ENCODE data around the gene SLC30A1.

DNA sequence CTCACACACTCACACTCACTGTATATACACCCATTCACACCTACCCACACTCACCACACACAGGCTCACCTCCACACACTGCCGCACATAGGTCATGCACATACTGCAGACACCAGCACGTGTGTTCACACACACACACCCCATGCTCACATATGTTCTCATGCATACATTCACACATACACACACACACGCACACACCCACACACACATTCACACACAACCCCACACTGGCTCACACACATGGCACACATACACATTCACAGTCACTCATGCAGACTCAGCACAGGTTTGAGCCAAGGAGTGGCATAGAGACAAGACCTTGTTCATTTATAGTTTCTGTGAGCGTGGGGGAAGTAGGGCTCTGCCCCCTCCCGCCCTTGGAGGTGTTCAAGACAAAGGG lies 41.1 kb upstream of the SLC30A1 start:
- TF ChIP-seq, protein P1, sequence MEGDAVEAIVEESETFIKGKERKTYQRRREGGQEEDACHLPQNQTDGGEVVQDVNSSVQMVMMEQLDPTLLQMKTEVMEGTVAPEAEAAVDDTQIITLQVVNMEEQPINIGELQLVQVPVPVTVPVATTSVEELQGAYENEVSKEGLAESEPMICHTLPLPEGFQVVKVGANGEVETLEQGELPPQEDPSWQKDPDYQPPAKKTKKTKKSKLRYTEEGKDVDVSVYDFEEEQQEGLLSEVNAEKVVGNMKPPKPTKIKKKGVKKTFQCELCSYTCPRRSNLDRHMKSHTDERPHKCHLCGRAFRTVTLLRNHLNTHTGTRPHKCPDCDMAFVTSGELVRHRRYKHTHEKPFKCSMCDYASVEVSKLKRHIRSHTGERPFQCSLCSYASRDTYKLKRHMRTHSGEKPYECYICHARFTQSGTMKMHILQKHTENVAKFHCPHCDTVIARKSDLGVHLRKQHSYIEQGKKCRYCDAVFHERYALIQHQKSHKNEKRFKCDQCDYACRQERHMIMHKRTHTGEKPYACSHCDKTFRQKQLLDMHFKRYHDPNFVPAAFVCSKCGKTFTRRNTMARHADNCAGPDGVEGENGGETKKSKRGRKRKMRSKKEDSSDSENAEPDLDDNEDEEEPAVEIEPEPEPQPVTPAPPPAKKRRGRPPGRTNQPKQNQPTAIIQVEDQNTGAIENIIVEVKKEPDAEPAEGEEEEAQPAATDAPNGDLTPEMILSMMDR (conservative IDR thresholded peaks at IDR 0.05; ENCODE audit: low read length) = no peak
- no peak for TF ChIP-seq EZH2phosphoT487 (IDR thresholded peaks at IDR 0.05; ENCODE audit: borderline replicate concordance)
